Measurements from ENCODE around the gene GET4. TPM values are rescaled to one million over a fixed set of nuclear protein-coding genes. Genes with fewer than 3 reads are reported as not detected.

Gene GET4
- total and polyA plus RNA-seq, 2 of the 13 experiments (the other 11 are each of a cell fraction or from before 2014, with no cell fraction given), result 28.2 to 35.2 TPM

DNA sequence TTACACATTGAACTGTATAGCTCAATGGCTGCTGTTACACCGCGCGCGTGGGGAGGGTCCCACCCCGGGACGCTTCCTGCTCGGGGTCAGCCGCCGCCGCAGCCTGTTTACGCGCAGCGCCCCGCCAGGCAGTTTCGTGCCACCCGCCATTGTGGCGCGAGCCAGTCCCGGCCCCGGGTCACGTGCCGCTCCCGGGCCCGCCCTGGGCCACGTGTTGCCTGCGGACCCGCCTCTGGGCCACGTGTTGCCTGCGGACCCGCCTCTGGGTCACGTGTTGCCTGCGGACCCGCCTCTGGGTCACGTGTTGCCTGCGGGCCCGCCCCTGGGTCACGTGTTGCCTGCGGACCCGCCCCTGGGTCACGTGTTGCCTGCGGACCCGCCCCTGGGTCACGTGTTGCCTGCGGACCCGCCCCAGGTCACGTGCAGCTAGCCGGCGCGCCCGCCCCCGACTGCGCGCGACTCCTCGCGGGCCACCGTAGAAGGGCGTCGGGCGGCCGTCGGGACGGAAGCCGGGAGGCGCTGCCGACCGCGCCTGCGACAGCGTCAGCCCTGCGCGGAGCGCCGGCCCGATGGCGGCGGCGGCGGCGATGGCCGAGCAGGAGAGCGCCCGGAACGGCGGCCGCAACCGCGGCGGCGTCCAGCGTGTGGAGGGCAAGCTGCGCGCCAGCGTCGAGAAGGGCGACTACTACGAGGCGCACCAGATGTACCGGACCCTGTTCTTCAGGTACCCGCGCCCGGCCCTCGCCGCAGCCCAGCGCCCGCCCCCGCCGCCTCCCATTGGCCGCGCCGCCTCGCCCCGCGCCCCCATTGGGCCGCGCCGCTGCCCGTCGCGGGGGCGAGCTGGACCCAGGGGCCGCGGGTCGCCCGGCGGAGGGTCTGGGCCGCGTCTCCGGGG is at the start of gene GET4 (continued):
- TF ChIP-seq, protein P1, sequence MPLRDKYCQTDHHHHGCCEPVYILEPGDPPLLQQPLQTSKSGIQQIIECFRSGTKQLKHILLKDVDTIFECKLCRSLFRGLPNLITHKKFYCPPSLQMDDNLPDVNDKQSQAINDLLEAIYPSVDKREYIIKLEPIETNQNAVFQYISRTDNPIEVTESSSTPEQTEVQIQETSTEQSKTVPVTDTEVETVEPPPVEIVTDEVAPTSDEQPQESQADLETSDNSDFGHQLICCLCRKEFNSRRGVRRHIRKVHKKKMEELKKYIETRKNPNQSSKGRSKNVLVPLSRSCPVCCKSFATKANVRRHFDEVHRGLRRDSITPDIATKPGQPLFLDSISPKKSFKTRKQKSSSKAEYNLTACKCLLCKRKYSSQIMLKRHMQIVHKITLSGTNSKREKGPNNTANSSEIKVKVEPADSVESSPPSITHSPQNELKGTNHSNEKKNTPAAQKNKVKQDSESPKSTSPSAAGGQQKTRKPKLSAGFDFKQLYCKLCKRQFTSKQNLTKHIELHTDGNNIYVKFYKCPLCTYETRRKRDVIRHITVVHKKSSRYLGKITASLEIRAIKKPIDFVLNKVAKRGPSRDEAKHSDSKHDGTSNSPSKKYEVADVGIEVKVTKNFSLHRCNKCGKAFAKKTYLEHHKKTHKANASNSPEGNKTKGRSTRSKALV (CRISPR knock-in tag; IDR thresholded peaks at IDR 0.05), result peak; percentile 78; the same call in 1 of the 2 replicates
- no peak for TF ChIP-seq ELF1 (CRISPR knock-in tag; IDR thresholded peaks at IDR 0.05)
- 0 out of 2 replicates have a peak, but pooled peaks have one; percentile 33 for TF ChIP-seq ZNF83 (CRISPR knock-in tag; IDR thresholded peaks at IDR 0.05; ENCODE audit: borderline replicate concordance)
- peak; percentile 80 for TF ChIP-seq ZSCAN25 (CRISPR knock-in tag; IDR thresholded peaks at IDR 0.05)
- TF ChIP-seq ZNF556 (CRISPR knock-in tag; IDR thresholded peaks at IDR 0.05; ENCODE audit: borderline replicate concordance), result peak; percentile 69; the same call in 1 of the 2 replicates
- TF ChIP-seq, protein P2, sequence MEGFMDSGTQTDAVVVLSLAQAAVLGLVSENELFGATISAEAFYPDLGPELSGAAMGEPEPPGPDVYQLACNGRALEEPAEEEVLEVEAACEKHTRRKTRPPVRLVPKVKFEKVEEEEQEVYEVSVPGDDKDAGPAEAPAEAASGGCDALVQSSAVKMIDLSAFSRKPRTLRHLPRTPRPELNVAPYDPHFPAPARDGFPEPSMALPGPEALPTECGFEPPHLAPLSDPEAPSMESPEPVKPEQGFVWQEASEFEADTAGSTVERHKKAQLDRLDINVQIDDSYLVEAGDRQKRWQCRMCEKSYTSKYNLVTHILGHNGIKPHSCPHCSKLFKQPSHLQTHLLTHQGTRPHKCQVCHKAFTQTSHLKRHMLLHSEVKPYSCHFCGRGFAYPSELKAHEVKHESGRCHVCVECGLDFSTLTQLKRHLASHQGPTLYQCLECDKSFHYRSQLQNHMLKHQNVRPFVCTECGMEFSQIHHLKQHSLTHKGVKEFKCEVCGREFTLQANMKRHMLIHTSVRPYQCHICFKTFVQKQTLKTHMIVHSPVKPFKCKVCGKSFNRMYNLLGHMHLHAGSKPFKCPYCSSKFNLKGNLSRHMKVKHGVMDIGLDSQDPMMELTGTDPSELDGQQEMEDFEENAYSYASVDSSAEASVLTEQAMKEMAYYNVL (CRISPR knock-in tag; IDR thresholded peaks at IDR 0.05; ENCODE audit: borderline replicate concordance), result peak; percentile 41; the same call in 1 of the 2 replicates
- peak; percentile 83 for TF ChIP-seq SP2 (CRISPR knock-in tag; IDR thresholded peaks at IDR 0.05)
- no peak for TF ChIP-seq HNRNPH1 (optimal IDR thresholded peaks at IDR 0.05; ENCODE audit: low read depth, low read length)
- peak; percentile 73; the same call in 1 of the 2 replicates for TF ChIP-seq ZSCAN31 (CRISPR knock-in tag; IDR thresholded peaks at IDR 0.05; ENCODE audit: low read depth)
- TF ChIP-seq, protein P3, sequence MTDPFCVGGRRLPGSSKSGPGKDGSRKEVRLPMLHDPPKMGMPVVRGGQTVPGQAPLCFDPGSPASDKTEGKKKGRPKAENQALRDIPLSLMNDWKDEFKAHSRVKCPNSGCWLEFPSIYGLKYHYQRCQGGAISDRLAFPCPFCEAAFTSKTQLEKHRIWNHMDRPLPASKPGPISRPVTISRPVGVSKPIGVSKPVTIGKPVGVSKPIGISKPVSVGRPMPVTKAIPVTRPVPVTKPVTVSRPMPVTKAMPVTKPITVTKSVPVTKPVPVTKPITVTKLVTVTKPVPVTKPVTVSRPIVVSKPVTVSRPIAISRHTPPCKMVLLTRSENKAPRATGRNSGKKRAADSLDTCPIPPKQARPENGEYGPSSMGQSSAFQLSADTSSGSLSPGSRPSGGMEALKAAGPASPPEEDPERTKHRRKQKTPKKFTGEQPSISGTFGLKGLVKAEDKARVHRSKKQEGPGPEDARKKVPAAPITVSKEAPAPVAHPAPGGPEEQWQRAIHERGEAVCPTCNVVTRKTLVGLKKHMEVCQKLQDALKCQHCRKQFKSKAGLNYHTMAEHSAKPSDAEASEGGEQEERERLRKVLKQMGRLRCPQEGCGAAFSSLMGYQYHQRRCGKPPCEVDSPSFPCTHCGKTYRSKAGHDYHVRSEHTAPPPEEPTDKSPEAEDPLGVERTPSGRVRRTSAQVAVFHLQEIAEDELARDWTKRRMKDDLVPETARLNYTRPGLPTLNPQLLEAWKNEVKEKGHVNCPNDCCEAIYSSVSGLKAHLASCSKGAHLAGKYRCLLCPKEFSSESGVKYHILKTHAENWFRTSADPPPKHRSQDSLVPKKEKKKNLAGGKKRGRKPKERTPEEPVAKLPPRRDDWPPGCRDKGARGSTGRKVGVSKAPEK (CRISPR knock-in tag; IDR thresholded peaks at IDR 0.05; ENCODE audit: borderline replicate concordance), result no peak
- no peak for TF ChIP-seq ZNF569 (CRISPR knock-in tag; IDR thresholded peaks at IDR 0.05; ENCODE audit: borderline replicate concordance)
- peak; percentile 90; the same call in 1 of the 3 replicates for TF ChIP-seq MXI1 (IDR thresholded peaks at IDR 0.05; ENCODE audit: borderline replicate concordance, low read depth, low read length)
- no peak for TF ChIP-seq ADNP (CRISPR knock-in tag; IDR thresholded peaks at IDR 0.05)
- no peak for TF ChIP-seq SRSF9 (IDR thresholded peaks at IDR 0.05; ENCODE audit: borderline replicate concordance, insufficient read depth, low read depth, low read length, poor library complexity, severe bottlenecking)
- no peak for TF ChIP-seq TCF12 (IDR thresholded peaks at IDR 0.05)
- peak; percentile 87; the same call in 1 of the 2 replicates for TF ChIP-seq TCF12 (CRISPR knock-in tag; IDR thresholded peaks at IDR 0.05)
- TF ChIP-seq ZNF616 (CRISPR knock-in tag; IDR thresholded peaks at IDR 0.05; ENCODE audit: low read depth), result 0 out of 2 replicates have a peak, but pooled peaks have one; percentile 55
- TF ChIP-seq, protein P4, sequence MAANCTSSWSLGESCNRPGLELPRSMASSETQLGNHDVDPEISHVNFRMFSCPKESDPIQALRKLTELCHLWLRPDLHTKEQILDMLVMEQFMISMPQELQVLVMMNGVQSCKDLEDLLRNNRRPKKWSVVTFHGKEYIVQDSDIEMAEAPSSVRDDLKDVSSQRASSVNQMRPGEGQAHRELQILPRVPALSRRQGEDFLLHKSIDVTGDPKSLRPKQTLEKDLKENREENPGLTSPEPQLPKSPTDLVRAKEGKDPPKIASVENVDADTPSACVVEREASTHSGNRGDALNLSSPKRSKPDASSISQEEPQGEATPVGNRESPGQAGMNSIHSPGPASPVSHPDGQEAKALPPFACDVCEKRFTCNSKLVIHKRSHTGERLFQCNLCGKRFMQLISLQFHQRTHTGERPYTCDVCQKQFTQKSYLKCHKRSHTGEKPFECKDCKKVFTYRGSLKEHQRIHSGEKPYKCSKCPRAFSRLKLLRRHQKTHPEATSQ (CRISPR knock-in tag; IDR thresholded peaks at IDR 0.05; ENCODE audit: borderline replicate concordance), result 0 out of 2 replicates have a peak, but pooled peaks have one; percentile 45
- TF ChIP-seq ZNF292 (CRISPR knock-in tag; IDR thresholded peaks at IDR 0.05; ENCODE audit: borderline replicate concordance, low read depth), result no peak

Data from HepG2 (cell line).